Measurements from ENCODE around the gene IL1A. TPM values are rescaled to one million over a fixed set of nuclear protein-coding genes. Genes with fewer than 3 reads are reported as not detected.

IL1A gene
- total RNA-seq, 2 experiments from 2014 or later, result 0.23 to 3.1 TPM

DNA sequence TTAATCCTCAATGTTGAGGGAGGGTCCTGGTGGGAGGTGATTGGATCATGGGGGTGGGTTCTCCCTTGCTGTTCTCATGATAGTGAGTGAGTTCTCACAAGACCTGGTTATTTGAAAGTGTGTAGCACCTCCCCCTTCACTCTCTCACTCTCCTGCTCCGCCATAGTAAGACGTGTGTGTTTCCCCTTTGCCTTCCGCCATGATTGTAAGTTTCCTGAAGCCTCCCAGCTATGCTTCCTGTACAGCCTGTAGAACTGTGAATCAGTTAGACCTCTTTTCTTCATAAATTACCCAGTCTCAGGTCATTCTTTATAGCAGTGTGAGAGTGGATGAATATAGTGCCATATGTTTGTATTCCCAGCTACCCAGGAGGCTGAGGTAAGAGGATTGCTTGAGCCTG is 42.7 kb upstream of the IL1A start:
- Mint-ChIP-seq H3K36me3 (peaks cover 5% of the 10 kb centered on the region), H3K4me1 (peaks cover 32% of the 10 kb centered on the region), H3K27me3 (peaks cover 17% of the 10 kb centered on the region), H3K4me3 (no peak overlapping the region), H3K27ac (no peak overlapping the region), H3K9me3 (ENCODE audit: low read depth) (no peaks in the 10 kb centered on the region)
- ATAC-seq, result no peak
- DNase-seq, result no peak
- CTCF ChIA-PET, result interaction anchor here (1.9 kb wide), 1 partner anchor 115 kb away, joined by 5 read pairs; no protein-coding TSS in a partner anchor

DNA sequence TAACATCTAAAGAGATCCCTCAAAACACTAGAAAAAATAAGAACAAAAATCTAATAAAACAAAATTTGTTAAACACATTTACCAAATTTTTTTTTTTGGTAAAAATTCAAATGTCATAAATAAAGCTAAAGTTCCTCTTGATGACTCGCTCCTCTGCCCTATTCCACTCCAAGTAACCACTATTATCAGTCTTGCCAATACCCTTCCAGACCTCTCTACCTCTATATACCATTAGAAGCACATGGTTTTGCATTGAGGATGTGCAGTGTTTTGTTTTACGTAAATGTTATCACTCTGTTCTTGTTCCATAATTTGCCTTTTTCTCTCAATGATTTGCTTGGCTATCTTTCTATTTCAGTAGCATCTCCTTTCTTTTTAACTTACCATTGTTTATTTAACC is 41.4 kb upstream of the IL1A start:
- DNase-seq (no peak), ATAC-seq (no peak)
- H3K27me3 Mint-ChIP-seq, result peaks cover 17% of the 10 kb centered on the region
- H3K9me3 Mint-ChIP-seq (ENCODE audit: low read depth), result no peaks in the 10 kb centered on the region
- H3K36me3 Mint-ChIP-seq, result peaks cover 5% of the 10 kb centered on the region
- peaks cover 43% of the 10 kb centered on the region for H3K4me1 Mint-ChIP-seq
- CTCF ChIA-PET, result interaction anchor here (1.9 kb wide), 1 partner anchor 116 kb away, joined by 5 read pairs; no protein-coding TSS in a partner anchor
- no peak overlapping the region for H3K27ac Mint-ChIP-seq
- no peak overlapping the region for H3K4me3 Mint-ChIP-seq

DNA sequence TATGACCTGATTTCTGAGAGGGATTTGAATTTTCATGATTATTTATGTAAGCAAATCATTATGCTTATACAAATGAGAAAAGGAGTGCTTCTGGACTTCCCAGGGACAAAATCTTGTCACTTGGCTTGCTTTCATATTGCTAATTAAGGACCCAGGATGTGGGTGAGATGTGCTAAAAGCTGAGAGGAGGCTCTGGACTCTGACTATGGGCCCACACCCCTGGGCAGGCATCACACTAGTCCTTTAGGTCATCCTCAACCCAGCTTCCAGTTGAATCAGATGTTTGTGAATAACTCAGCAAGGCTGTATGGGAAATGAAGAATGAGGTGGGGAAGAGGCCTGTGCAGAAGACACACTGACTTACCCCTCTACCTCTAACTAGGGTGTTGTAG is 40.4 kb upstream of the IL1A start:
- Mint-ChIP-seq H3K4me3 (no peak overlapping the region), H3K9me3 (ENCODE audit: low read depth) (no peaks in the 10 kb centered on the region), H3K4me1 (peaks cover 51% of the 10 kb centered on the region), H3K27ac (no peak overlapping the region), H3K36me3 (peaks cover 5% of the 10 kb centered on the region), H3K27me3 (peaks cover 15% of the 10 kb centered on the region)
- CTCF ChIA-PET, result no interaction called here
- ATAC-seq (no peak), DNase-seq (no peak)

DNA sequence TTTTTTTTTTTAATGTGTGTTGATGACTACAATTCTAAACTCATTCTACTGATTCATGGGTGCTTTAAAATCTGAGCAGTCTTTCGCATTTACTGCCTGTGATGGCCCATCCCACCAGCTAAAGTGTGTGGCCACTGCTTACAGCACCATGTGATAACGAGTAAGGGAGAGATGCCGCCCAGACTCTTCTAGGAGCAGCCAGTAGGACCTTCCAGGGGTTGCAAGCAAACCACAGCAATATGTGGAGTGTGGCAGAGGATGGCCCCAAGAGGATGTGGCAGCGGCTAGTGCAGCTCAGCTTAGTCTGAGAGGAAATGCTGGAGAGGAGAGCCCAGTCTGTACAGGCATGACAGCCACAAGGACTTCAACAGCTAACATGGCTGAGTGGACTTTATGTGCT is 37.4 kb upstream of the IL1A start:
- Mint-ChIP-seq H3K27me3 (no peaks in the 10 kb centered on the region), H3K36me3 (peaks cover 3% of the 10 kb centered on the region), H3K9me3 (ENCODE audit: low read depth) (no peaks in the 10 kb centered on the region), H3K4me1 (peaks cover 42% of the 10 kb centered on the region), H3K27ac (peak overlapping the region; percentile 79), H3K4me3 (no peak overlapping the region)
- CTCF ChIA-PET, result interaction anchor here (0.5 to 2.2 kb wide), 3 partner anchors 58 to 347 kb away, joined by 3 to 11 read pairs (median 6); no protein-coding TSS in a partner anchor
- ATAC-seq (peak; percentile 71), DNase-seq (peak; percentile 86)

DNA sequence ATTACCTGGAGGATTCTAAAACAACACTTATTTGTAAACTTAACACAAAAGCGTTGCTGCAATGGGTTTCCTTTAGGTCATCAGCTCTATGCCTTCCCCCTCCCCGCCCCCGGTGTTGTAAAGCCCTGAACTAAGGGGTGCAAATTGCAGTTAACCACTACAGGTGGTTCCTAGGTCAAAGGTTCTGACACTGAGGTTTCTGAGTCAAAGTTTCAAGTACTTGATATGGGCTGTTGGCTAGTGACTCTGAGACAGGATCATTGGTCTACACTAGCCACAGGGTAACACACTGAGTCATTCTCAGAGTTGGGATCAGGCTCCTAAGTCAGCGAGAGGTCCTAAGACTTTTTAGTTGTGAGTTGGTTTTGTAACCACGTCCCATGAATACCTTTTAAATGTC is 36.8 kb upstream of the IL1A start:
- Mint-ChIP-seq H3K9me3 (ENCODE audit: low read depth) (no peaks in the 10 kb centered on the region), H3K27ac (peak overlapping the region; percentile 79), H3K4me1 (peaks cover 42% of the 10 kb centered on the region), H3K36me3 (peaks cover 3% of the 10 kb centered on the region), H3K4me3 (no peak overlapping the region), H3K27me3 (no peaks in the 10 kb centered on the region)
- DNase-seq (peak; percentile 86), ATAC-seq (peak; percentile 91)
- CTCF ChIA-PET, result interaction anchor here (0.5 to 2.2 kb wide), 2 partner anchors 64 to 347 kb away, joined by 3 to 11 read pairs; no protein-coding TSS in a partner anchor

DNA sequence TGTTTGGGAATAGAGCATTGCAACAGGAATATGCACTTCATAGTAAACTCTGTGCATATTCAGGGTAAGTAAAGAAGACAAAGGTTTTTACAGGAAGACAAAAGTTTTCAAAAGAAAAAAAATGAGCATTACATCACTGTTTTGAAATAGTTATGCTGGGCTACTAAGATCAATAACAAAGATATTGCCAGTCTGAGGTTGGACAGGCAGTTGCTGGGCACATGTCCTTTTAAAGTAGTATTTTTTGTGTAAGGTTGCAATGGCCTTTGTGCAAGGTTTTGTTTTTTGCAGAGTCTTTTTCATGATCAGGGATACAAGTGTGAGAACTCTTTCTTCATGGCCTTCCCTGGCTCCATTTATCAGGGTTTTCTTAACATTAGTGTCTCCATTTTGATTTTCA is 36.0 kb upstream of the IL1A start:
- ATAC-seq, result no peak
- Mint-ChIP-seq H3K4me1 (peaks cover 39% of the 10 kb centered on the region), H3K27me3 (no peaks in the 10 kb centered on the region), H3K27ac (no peak overlapping the region), H3K36me3 (no peaks in the 10 kb centered on the region), H3K9me3 (ENCODE audit: low read depth) (no peaks in the 10 kb centered on the region), H3K4me3 (no peak overlapping the region)
- DNase-seq, result no peak
- CTCF ChIA-PET, result no interaction called here

DNA sequence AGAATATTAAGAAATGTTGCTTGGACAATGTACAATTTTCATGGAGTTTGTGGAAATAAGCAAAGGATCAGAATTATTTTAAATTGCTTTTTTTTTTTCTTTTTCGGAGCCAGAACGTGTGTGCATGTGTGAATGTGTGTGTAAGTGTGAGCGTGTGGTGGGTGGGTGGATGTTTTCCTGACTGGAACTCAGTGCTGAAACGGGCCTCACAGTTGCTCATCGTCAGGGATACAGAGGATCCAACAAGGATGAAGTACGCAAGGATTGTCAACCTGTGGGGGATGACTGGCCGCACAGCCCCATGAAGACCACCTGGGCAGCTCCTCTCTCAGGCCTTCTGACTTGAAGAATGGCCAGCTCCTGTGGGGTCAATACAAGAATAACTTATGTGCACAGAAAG is 34.8 kb upstream of the IL1A start:
- H3K4me1 Mint-ChIP-seq, result peaks cover 32% of the 10 kb centered on the region
- ATAC-seq (no peak), DNase-seq (no peak)
- no peaks in the 10 kb centered on the region for H3K36me3 Mint-ChIP-seq
- H3K4me3 Mint-ChIP-seq, result no peak overlapping the region
- CTCF ChIA-PET, result interaction anchor here (1.0 to 1.5 kb wide), 3 partner anchors 11 to 66 kb away, joined by 3 to 5 read pairs (median 4); no protein-coding TSS in a partner anchor
- H3K9me3 Mint-ChIP-seq (ENCODE audit: low read depth), result no peaks in the 10 kb centered on the region
- no peaks in the 10 kb centered on the region for H3K27me3 Mint-ChIP-seq
- no peak overlapping the region for H3K27ac Mint-ChIP-seq

DNA sequence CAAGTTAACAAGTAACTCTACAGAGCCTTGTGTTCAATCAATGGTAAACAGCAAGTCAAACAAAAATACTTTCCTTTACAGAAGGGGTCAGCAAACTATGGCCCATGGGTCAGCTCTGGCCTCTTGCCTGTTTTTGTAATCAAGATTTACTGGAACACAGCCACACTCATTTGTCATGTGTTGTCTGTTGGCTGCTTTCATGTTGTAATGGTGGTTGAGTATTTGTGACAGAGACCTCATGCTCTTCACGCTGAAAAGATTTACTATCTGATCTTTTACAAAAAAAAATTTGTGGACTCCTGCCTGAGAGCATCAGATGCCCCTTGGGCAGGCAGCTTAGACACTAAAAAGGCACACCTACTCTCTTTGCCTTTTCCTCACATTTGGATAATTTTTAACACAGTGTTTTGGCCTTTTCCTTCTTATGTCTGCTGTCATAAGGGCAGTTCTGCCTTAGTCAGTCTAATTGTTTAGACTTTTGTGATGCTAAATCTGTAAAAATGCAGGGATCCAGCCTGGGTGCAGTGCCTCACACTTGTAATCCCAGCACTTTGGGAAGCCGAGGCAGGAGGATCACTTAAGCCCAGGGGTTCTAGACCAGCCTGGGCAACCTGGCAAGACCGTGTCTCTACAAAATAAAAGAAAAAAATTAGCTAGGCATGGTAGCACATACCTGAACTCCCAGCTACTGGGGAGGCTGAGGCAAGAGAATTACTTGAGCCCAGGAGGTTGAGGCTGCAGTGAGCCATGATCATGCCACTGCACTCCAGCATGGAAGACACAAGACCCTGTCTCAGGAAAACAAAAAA is 34.0 kb upstream of the IL1A start:
- CTCF ChIA-PET, result interaction anchor here (1.5 to 1.6 kb wide), 2 partner anchors 67 kb away, joined by 4 read pairs; no protein-coding TSS in a partner anchor
- DNase-seq (no peak), ATAC-seq (no peak)
- no peak overlapping the region for H3K27ac Mint-ChIP-seq
- H3K36me3 Mint-ChIP-seq, result no peaks in the 10 kb centered on the region
- no peaks in the 10 kb centered on the region for H3K27me3 Mint-ChIP-seq
- no peak overlapping the region for H3K4me3 Mint-ChIP-seq
- H3K9me3 Mint-ChIP-seq (ENCODE audit: low read depth), result no peaks in the 10 kb centered on the region
- H3K4me1 Mint-ChIP-seq, result peaks cover 28% of the 10 kb centered on the region

DNA sequence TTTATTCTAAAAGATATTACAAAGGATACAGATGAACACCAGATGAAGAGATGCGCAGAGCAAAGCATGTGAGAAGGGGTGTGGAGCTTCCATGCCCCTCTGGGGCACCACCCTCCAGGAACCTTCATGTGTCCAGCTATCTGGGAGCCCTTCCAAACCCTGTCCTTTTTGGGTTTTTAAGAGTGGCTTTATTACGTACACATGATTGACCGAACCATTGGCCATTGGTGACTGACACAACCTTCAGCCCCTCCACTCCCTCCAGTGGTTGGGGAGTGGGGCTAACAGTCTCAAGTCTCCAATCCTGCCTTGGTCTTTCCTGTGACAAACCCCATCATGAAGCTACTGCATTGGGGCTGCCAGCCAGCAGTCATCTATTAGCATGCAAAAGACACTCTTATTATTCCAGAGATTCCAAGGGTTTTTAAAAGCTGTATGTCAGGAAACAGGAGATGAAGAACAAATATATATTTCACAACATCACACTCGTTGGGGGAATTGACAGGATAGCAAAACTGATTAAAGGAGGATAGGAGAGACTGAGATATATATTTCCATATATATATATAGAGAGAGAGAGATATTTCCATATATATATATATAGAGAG is 32.9 kb upstream of the IL1A start:
- peaks cover 23% of the 10 kb centered on the region for H3K4me1 Mint-ChIP-seq
- H3K4me3 Mint-ChIP-seq, result no peak overlapping the region
- H3K36me3 Mint-ChIP-seq, result peaks cover 1% of the 10 kb centered on the region
- CTCF ChIA-PET, result interaction anchor here (1.6 kb wide), 1 partner anchor 68 kb away, joined by 4 read pairs; no protein-coding TSS in a partner anchor
- no peaks in the 10 kb centered on the region for H3K9me3 Mint-ChIP-seq (ENCODE audit: low read depth)
- H3K27ac Mint-ChIP-seq, result no peak overlapping the region
- H3K27me3 Mint-ChIP-seq, result no peaks in the 10 kb centered on the region
- ATAC-seq, result no peak
- no peak for DNase-seq

DNA sequence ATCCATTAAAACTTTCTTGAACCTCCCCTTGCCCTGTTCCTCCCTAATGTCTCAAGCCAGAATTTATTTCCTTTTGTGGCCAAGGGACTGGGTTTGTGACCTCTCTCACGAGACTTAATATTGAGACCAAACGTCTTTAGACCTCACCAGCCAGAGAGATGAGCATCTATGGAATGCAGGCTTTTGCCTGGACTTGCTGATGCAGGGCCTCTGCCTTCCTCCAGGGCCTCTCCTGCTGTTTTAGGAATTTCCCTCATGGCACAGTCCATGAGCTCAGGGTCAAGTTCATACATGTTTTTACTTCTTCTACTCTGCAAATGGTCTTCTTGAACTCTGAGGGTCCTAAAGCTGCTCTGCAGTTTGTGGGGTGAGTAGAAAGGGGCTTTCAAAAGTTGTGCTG is 30.0 kb upstream of the IL1A start:
- H3K27me3 Mint-ChIP-seq, result no peaks in the 10 kb centered on the region
- ATAC-seq (no peak), DNase-seq (no peak)
- H3K4me1 Mint-ChIP-seq, result peaks cover 14% of the 10 kb centered on the region
- CTCF ChIA-PET, result interaction anchor here (1.2 to 1.4 kb wide), 2 partner anchors 65 to 71 kb away, joined by 4 read pairs; no protein-coding TSS in a partner anchor
- no peak overlapping the region for H3K4me3 Mint-ChIP-seq
- peaks cover 5% of the 10 kb centered on the region for H3K9me3 Mint-ChIP-seq (ENCODE audit: low read depth)
- peaks cover 14% of the 10 kb centered on the region for H3K36me3 Mint-ChIP-seq
- no peak overlapping the region for H3K27ac Mint-ChIP-seq

DNA sequence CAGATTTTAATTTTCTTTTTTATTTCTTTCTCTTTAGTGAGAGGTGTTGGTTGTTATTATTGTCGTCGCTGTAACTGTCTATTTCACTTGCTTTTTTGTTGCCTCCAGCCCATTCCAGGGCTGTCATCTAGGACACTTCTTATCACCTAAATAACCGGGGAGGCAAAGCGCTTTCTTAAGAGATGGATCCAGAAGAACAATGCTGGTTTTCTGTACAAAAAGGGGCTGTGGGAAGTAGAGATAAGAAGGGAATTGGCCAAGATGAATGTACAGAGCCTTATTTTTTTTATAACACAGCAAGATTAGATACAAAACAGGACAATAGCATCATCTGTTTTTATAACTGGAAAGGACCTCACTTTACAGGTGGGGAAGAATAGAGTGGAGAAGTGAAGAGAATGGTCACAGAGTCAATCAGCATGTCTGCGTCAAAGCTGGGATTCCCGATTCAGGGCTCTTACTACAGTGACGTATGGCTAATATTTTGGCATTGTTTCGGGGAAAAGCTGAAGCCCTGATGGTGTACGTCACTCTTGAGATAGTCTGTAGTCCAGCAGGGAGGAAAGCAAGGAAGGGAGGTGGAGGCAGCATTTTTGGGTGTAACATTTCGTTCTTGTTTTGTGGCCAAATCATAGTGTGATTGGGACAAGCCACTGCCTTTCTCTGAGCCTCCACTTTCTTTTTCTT is 29.1 kb upstream of the IL1A start:
- H3K4me3 Mint-ChIP-seq, result no peak overlapping the region
- no peak for ATAC-seq
- peaks cover 14% of the 10 kb centered on the region for H3K36me3 Mint-ChIP-seq
- H3K4me1 Mint-ChIP-seq, result peaks cover 14% of the 10 kb centered on the region
- CTCF ChIA-PET, result no interaction called here
- DNase-seq, result no peak
- H3K27me3 Mint-ChIP-seq, result no peaks in the 10 kb centered on the region
- H3K9me3 Mint-ChIP-seq (ENCODE audit: low read depth), result peaks cover 5% of the 10 kb centered on the region
- H3K27ac Mint-ChIP-seq, result no peak overlapping the region

DNA sequence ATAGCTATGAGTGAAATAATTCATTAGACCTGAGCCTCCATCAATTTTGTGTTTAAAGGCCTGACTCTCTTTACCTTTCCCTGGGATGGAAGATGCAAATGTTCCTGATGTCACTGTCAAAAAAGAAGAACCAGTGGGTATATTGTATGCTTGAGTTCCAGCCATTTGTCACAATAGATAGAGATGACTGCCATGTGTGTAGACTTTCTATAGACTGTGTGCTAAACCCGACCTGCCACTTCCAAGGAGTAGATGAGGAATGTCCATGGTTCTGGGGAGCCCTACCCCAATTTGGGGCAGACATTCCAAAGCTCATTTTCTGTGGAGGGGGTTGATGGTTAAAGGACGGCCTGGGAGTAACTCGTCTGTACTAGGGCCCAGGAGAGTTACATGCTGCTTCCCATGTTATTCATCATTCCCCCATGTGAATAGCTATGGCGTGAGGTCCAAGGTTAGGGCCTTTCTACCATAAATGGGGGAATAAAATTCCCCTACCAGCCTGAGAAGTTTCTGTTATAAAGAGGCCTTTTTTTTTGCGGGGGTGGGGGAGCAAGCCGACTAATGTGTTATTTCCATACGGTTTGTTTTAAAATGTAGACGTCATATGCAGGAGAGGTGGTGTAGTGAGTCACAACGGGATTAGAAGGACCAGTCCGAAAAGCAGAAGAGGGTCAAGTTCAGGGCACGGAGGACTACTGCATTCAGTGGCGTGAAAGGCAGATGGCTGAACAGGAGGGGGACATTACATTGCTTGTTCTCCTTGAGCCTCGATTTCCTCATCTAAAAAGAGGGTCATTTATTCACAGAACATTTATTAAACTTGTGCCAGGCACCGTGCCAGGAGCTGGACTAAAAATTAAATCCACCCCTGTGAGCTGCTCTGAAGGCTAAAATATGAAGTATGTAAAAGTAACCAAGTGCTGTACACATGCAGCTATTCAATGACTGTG is 28.3 kb upstream of the IL1A start:
- DNase-seq (no peak), ATAC-seq (no peak)
- Mint-ChIP-seq H3K27ac (no peak overlapping the region), H3K4me3 (no peak overlapping the region), H3K4me1 (peaks cover 14% of the 10 kb centered on the region), H3K9me3 (ENCODE audit: low read depth) (peaks cover 7% of the 10 kb centered on the region), H3K36me3 (peaks cover 16% of the 10 kb centered on the region), H3K27me3 (no peaks in the 10 kb centered on the region)
- CTCF ChIA-PET, result interaction anchor here (0.8 to 1.4 kb wide), 2 partner anchors 17 to 31 kb away, joined by 3 to 4 read pairs; no protein-coding TSS in a partner anchor

Measured in activated CD8-positive, alpha-beta memory T cell treated with anti-CD3 and anti-CD28 coated beads, Interleukin-2, amount 10 ng/mL, durations not matched to agents 7 days and 5 days (primary cell).